COLO829 (cell line): ENCODE measurements around the gene OBSCN.
"Not testable (repeated sequence)": the region's sequence is repeated elsewhere in the genome, so short reads cannot be mapped to it uniquely, and the experiment has no call there.

Source experiments
- DNase-seq: peaks from one replicate; pipeline ENCODE4 v3.0.0; 2012; ENCODE audit warnings: low spot score

OBSCN gene

DNA sequence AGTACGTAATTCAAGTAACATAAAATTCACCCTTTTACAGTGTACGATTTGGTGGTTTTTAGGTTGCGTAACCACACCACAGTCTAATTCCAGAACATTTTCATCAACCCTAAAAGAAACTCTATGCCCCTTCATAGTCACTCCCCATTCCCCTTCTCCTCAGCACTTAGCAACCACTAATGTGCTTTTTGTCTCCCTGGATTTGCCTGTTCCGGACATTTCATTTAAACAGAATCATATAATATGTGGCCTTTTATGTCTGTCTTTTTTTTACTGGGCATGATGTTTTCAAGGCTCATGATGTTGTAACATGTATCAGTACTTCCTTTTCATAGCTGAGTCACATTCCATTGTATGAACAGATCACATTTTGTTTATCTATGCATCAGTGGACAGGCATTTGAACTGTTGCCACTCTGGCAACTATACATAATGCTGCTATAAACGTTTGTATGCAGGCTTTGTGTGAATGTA lies 20.8 kb downstream of the OBSCN start:
- no peak for DNase-seq

DNA sequence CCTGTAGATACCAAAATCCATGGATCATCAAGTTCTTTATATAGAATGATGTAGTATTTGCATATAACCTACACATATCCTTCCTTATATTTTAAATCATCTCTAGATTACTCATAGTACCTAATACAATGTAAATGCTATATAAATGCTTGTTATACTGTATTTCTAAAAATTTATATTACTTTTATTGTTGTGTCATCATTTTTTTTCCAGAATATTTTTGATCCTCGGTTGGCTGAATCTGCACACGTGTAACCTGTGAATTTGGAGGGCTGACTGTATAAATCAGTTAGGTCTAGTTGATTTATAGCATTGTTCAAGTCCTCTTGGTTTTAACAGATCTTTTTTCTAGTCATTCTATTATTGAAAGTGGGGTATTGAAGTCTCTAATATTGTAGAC lies 23.3 kb downstream of the OBSCN start:
- DNase-seq: no peak

DNA sequence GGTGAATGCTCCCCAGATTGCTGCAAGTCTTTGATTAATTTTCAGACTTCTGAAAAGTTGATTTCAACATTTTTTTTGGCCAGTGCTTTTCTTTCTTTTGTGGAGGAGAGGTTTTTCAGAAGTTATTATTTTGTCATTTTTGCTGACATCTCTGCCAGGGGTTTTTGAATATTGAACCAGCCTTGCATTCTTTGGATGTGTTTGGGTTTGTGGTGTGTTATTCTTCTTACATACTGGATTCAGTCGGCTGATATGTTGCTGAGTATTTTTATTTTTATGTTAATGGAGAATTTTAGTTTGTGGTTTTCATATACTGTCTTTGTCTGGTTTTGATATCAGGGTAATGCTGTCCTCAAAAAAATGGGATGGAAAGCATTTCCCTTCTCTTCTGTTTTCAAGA lies 25.3 kb downstream of the OBSCN start:
- DNase-seq: no peak

DNA sequence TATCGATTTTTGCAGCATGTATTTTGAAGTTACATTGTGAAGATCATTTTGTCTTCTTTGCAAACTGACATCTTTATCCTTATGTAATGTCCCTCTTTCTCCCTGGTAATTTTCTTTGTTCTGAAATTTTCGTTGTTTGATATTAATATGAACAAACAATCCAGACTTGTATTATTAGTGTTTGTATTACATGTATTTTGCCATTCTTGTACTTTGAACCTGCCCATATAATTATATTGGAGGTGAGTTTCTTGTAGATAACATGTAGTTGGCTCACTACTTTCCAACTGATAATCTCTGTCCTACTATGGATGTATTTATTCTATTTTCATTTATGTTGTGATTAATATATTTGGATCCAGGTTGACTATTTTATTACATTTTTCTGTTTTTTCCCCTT lies 27.1 kb downstream of the OBSCN start:
- no peak for DNase-seq

DNA sequence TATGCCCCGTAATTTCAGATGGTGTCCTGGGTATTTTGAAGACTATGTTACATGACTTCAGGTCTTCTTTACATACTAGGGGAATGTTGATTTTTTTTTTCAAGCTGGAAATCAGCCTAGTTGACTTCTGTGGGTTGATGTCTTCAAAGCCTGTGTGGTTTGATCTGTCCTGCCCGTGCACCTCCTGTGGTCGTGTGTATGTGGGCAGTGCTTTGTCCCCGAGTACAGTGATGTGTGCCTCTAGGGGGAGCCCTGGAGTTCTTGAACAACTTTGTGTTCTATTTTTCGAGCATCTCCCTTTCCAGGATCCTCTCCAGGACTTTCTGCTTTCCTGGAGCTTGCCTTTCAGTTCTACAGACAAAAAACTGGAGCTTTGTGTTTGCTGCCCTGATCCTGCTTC lies 28.9 kb downstream of the OBSCN start:
- DNase-seq: no peak

DNA sequence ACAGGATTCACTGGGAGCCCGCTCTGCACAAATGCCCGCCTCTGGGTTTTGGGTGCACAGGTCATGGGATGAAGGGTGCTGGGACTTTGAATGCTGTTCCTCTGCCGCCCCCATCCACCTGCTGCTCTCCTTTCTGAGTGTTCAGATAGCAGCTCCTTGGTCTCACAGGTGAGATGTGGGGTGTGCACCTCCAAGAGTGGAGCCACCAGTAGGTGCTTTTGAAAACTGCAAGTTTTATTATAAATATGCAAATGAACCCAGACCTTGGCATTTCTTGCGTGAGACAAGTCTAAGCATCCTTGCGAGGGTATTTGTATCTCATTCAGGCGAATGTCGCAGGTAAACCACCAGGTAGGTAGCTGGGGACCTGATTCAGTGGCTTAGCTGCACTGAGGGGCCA lies 30.2 kb downstream of the OBSCN start:
- DNase-seq: no peak

DNA sequence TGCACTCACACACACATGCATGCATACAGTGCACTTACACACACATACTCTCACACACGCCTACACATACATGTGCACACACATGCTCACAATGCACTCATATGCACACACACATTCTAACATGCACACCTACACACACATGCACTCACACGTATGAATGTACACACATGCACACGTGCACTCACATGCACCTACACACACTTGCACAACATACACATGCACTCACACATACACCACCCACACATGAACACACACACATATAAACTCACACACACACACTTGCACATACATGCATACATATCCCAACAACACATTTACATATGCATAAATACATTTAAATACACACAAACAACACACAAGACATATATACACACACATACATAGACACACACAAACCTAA lies 30.6 kb downstream of the OBSCN start:
- DNase-seq: no peak

DNA sequence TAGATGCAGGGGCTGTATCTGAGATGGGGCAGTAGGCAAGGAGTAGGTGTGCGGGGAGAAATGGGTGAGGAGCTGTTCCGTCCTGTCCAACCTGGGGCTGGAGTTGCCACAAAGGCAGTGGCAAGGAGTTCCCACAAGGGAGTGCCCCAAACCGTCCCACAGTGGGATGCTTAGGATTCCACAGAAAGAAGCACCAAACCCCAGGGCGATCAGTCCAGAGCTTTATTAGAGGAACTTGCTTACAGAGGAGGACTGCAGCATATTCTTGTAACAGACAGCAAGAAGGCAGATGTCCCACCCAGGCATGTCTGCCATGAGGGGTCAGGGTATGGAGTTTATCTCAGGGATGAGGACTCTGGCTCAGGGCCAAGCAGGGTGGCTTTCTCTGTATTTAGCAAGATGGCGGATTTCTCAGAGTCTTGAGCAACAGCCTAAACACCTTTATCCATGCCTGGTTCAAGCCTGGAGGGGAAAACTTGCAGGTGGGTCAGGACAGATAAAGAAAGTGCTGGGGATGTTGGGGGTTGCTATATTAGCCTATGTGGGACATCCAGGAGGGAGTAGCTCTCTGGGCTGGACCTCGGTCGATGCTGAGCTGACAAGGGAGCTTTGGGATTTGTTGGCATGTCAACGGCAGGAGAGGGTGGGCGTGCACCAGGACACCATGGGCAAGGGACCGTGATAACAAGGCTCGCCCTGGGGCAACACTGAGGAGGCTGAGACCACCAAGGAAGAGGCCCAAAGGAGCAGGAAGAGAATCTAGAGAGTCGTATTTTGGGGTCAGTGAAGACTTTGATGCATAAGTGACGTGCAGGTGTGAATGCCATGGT lies 32.8 kb downstream of the OBSCN start:
- no peak for DNase-seq

DNA sequence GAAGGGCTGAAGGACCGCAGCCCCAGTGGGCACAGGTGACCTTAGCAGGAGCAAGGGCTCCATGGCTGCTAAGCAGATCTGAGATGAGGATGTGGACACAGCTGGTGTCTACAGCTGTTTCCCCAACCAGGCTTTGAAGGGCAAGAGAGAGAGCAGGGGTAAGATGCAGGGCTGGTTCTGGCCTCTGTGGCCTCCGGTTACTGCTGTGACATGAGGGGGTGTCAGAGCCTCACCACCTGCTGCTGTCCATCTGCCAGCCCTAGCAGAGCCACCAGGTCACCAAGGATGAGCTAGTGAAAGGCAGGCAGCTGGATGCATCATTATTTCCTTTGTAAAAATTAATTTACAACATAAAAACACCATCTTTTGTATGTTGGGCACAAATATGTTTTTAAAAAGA lies 33.4 kb downstream of the OBSCN start:
- no peak for DNase-seq

DNA sequence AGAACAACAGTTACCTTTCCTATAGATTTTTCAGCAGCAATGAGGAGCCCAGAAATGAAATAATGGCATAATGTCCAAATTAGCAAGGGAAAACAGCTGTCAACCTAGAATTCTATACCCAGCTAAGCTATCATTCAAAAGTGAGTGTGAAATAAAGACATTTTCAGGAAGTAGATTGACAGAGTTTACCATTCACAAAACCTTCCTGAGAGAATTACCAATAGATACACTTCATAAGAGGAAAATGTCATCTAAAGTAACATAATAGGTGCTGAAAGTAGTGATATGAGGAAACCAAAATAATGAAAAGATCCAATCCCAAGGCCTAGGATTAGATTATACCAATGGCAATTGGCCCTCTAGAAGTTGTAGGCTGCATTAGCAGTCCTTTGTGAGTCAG lies 34.6 kb downstream of the OBSCN start:
- no peak for DNase-seq

DNA sequence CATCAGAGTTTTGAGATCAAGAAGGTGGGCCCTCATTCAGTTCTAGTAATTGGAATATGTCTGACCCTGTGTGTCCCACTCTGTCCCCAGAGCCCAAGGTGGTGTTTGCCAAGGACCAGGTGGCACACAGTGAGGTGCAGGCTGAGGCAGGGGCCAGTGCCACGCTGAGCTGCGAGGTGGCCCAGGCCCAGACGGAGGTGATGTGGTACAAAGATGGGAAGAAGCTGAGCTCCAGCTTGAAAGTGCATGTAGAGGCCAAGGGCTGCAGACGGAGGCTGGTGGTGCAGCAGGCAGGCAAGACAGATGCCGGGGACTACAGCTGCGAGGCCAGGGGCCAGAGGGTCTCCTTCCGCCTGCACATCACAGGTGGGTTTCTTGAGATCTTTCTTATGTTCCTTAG lies 35.2 kb downstream of the OBSCN start:
- no peak for DNase-seq

DNA sequence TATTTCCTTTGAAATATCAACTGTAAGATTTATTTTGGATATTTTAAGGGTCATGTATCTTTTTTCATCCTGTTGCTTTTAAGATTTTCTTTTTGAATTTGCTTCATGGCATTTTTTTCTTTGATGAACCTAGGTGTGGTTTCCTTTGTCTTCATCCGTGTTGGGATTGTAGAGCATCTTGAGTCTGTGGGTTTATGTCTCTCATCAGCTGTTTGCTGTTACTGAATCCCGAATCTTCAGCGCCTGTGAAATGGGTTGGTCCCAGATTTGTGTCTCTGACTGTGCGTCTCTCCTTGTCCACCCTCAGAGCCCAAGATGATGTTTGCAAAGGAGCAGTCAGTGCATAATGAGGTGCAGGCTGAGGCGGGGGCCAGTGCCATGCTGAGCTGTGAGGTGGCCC lies 36.1 kb downstream of the OBSCN start:
- not testable (repeated sequence) for DNase-seq

DNA sequence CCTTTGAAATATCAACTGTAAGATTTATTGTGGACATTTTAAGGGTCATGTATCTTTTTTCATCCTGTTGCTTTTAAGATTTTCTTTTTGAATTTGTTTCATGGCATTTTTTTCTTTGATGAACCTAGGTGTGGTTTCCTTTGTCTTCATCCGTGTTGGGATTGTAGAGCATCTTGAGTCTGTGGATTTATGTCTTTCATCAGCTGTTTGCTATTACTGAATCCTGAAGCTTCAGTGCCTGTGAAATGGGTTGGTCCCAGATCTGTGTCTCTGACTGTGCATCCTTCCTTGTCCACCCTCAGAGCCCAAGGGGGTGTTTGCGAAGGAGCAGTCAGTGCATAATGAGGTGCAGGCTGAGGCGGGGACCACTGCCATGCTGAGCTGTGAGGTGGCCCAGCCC lies 37.3 kb downstream of the OBSCN start:
- no peak for DNase-seq

DNA sequence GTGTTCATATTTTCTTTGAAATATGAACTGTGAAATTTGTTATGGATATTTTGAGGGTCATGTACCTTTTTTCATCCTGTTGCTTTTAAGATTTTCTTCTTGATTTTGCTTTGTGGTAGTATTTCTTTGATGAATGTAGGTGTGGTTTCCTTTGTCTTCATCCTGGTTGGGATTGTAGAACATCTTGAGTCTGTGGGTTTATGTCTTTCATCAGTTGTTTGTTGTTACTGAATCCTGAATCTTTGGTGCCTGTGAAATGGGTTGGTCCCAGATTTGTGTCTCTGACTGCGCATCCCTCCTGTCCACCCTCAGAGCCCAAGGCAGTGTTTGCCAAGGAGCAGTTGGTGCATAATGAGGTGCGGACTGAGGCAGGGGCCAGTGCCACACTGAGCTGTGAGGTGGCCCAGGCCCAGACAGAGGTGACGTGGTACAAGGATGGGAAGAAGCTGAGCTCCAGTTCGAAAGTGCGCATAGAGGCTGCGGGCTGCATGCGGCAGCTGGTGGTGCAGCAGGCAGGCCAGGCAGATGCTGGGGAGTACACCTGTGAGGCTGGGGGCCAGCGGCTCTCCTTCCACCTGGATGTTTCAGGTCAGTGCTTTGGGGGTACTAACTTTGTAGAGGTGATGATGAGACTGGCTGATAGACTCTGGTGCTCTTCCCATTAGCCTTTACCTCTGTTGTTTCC lies 38.5 kb downstream of the OBSCN start:
- DNase-seq: no peak

DNA sequence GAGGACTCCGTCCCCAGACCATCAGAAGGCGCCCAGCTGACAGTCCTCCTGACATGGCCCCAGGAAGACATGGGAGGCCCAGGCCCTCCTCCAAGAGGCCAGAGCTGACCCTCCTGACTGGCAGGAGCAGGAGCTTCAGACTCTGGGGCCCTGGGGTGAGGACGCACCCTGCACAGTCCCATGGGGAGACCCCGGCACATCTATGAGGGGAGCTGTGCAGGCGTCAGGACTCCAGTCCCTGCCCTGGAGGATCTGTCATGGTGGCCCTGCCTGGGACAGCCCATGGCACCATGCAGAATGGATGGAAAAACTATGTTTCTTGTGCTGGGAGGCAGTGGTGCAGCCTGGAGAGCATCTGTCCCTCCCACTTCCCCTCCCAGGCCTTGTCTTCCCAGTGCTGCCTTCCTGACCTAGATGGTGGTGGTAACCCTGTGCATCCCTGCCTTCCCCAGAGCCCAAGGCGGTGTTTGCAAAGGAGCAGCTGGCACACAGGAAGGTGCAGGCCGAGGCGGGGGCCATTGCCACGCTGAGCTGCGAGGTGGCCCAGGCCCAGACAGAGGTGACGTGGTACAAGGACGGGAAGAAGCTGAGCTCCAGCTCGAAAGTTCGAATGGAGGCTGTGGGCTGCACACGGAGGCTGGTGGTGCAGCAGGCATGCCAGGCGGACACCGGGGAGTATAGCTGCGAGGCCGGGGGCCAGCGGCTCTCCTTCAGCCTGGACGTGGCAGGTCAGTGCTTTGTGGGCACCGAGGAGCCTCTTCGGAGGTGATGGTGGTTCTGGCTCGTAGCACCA lies 41.9 kb downstream of the OBSCN start:
- DNase-seq: no peak

DNA sequence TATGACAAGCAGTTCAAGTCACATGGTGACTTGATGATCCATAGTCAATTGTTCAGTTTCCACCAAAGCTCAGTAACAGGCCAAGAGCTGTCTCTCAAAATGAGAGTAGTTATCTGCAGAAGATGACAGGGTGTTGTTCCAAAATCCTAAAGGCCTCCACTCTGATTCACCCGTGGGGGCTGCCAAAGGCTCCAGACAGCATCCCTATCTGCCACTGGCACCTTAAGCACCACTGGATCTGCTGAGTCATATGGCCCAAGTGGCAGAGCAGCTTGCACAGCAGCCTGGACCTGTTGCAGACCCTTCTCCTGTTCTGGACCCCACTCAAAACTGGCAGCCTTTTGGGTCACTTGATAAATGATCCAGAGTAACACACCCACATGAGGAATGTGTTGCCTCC lies 44.6 kb downstream of the OBSCN start:
- DNase-seq: not testable (repeated sequence)

DNA sequence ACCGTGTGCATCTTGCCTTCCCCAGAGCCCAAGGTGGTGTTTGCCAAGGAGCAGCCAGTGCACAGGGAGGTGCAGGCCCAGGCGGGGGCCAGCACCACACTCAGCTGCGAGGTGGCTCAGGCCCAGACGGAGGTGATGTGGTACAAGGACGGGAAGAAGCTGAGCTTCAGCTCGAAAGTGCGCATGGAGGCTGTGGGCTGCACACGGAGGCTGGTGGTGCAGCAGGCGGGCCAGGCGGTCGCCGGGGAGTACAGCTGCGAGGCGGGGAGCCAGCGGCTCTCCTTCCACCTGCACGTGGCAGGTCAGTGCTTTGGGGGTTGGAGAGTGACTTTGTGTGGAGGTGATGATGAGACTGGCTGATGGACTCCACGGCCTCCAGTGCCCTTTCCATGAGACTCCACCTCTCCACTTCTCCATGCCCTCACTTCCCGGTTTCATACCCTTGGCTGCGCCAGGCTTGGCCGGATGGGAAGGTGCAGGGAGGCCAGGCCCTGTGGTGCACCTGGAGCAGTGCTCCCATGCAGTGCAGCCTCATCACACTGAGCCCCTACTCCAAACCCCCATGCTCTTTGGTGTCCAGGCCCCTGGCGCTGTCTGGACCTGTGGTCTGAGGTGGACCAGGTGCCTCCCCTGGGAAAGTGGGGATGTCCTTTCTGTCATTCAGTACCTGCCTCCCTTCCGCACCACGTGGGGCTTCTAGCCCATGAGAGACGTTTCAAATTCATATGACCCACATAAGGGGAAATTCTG lies 49.0 kb downstream of the OBSCN start:
- DNase-seq: no peak

DNA sequence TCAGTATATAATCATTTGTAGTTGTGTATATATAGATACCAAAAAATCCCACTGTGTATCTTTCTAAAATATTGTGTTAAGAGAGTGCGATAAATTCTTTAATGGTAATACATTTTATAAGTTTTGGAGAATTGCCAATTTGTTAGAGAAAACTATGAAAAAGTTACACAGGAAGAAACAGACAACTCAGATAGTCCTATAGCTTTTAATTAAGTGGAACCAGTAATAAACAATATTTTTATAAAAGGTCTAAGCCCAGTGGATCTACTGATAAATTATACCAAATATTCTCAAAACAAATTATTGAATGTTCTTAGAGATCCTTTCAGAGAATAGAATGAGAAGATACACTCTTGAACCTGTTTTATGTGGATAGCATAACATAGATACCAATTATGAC lies 50.6 kb downstream of the OBSCN start:
- no peak for DNase-seq

DNA sequence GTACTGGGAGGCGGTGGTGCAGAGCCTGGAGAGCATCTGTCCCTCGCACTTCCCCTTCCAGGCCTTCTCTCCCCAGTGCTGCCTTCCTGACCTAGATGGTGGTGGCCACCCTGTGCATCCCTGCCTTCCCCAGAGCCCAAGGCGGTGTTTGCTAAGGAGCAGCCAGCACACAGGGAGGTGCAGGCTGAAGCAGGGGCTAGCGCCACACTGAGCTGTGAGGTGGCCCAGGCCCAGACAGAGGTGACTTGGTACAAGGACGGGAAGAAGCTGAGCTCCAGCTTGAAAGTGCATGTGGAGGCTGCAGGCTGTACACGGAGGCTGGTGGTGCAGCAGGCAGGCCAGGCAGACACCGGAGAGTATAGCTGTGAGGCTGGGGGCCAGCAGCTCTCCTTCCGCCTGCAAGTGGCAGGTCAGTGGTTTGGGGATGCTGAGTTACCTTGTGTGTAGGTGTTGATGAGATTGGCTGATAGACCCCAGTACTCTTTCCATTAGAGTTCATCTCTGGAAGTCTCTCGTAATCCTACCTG lies 51.6 kb downstream of the OBSCN start:
- no peak for DNase-seq

DNA sequence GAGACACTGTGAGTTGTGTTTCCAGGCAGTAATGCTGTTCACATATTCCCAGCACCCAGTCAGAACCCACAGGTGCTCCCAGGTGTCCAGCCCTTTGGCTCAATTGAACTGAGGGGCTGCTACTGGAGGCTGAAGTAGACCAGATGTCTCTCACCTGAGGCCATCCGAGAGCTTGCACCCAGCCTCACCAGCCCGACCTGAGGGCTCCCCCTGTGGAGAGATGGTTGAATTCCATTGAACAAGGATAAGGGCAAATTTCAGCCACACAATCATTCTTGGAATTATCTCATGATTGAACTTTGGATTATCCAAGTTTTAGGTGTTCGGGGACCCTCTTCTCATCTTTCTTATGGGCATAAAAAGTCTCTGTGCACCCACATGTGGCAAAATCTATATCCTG lies 52.1 kb downstream of the OBSCN start:
- no peak for DNase-seq

DNA sequence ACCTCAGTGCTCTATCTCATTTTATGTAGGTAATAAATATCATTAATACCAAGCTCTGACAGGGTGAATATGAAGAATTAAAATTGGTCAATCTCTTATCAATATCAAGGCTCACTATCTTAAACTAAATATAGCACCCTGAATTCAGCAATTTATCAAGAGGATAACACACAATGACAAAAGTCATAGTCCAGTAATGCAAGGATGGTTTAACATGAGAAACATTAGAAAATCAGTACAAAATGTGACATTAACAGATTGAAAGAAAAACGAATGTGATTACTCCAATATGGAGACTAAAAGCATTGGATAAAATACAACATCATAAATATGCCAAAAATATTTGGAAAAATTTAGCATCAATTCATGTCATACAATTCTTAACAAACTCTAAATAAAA lies 53.9 kb downstream of the OBSCN start:
- DNase-seq: no peak

DNA sequence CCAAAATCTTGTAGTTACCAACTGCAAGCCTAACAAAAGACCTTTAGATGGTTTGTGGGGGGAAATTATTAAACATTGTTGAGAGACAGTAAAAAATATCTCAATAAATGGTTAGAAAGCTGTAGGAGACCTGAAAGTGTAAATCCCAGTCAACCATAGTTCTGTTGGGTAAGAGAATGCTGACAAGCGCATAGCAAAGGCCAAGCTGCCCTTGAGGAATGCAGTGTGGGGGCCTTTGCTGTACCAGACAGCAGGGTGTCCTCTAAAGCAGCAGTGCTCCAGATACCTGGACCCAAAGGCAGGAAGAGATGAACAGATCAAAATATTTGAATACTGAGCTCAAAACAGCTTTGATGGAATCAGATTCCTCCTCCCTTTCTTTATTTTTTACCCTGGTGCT lies 54.6 kb downstream of the OBSCN start:
- no peak for DNase-seq
